NT2/D1 (cell line): ENCODE measurements around the gene DCANP1.

Experiments
- DNase-seq: peaks from one replicate; pipeline ENCODE4 v3.0.0-alpha.2; 2011; ENCODE audit warnings: low read depth, low spot score
- H3K27me3 ChIP-seq: 2 replicates; pipeline ENCODE4 v1.6.0; 2011; ENCODE audit warnings: mild to moderate bottlenecking; ENCODE audit not compliant: insufficient read length, insufficient read depth
- H3K36me3 ChIP-seq: 2 replicates; pipeline ENCODE4 v1.6.1; 2011; ENCODE audit warnings: mild to moderate bottlenecking, low read length, mixed read lengths; ENCODE audit not compliant: insufficient read depth, insufficient read length
- H3K4me1 ChIP-seq: 2 replicates; pipeline ENCODE4 v1.5.1; 2011; ENCODE audit not compliant: insufficient read depth, insufficient read length
- H3K4me3 ChIP-seq: 2 replicates; pipeline ENCODE4 v1.5.1; 2011; ENCODE audit warnings: low read depth; ENCODE audit not compliant: insufficient read length
- H3K9ac ChIP-seq: 2 replicates; pipeline ENCODE4 v1.6.0; 2011; ENCODE audit warnings: low read depth; ENCODE audit not compliant: insufficient read length
- H3K9me3 ChIP-seq: 2 replicates; pipeline ENCODE4 v1.5.1; 2011; ENCODE audit warnings: mild to moderate bottlenecking, low read length; ENCODE audit not compliant: insufficient read depth
- SUZ12 ChIP-seq: IDR thresholded peaks from 2 replicates; pipeline ENCODE4 v1.6.1; 2011; ENCODE audit not compliant: insufficient read length, insufficient read depth; ENCODE audit errors: extremely low read depth
- YY1 ChIP-seq: IDR thresholded peaks from 2 replicates; pipeline ENCODE4 v1.6.1; 2011; ENCODE audit not compliant: insufficient read length, insufficient read depth
- ZNF274 ChIP-seq: IDR thresholded peaks from 2 replicates; pipeline ENCODE4 v1.6.1; 2011; ENCODE audit warnings: mild to moderate bottlenecking, low read depth, low read length

The DCANP1 gene

DNA sequence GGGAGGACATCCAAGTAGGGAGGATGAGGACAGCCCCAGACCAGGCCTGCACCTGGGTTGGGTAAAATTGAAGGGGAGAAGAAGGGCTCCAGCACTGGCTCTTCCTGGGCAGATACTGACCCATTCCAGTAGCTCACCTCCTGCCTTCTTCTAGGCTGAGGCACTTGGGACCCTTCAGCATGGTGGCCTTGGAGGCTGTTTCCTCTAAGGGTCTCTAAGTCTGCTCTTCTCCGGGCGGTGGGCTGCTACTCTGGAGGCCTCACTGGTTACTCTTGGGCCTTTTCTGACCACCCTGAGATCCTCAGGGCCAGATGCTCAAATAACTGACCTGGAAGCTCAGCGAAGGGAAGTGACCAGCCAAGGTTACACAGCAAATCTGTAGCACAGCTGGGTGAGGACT lies 7.8 kb upstream of the DCANP1 start:
- no peaks in the 10 kb centered on the region for H3K36me3 ChIP-seq
- H3K9ac ChIP-seq: no peak overlapping the region
- no peaks in the 10 kb centered on the region for H3K4me1 ChIP-seq
- no peaks in the 10 kb centered on the region for H3K9me3 ChIP-seq
- TF ChIP-seq ZNF274: no peak
- TF ChIP-seq SUZ12: no peak
- no peak for TF ChIP-seq YY1
- no peak overlapping the region for H3K4me3 ChIP-seq
- H3K27me3 ChIP-seq: peaks cover 13% of the 10 kb centered on the region
- no peak for DNase-seq

DNA sequence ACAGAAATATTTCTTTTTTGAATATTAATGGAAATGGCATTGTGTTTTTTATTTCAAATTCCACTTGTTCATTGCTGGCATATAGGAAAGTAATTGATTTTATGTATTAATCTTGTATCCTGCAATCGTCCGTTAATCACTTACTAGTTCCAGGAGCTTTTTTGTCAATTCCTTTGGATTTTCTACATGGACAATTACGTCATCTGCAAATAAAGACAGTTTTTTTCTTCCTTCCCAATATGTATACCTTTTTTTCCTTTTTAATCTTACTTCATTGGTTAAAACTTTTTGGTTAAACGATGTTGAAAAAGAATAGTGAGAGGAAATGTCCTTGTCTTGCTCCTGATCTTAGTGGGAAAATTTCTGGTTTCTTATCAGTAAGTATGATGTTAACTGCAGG lies 6.5 kb upstream of the DCANP1 start:
- Histone ChIP-seq H3K9me3 (no peaks in the 10 kb centered on the region), H3K36me3 (no peaks in the 10 kb centered on the region), H3K4me3 (no peak overlapping the region), H3K27me3 (peaks cover 14% of the 10 kb centered on the region), H3K9ac (no peak overlapping the region), H3K4me1 (peaks cover 2% of the 10 kb centered on the region)
- no peak for DNase-seq
- TF ChIP-seq ZNF274: no peak

DNA sequence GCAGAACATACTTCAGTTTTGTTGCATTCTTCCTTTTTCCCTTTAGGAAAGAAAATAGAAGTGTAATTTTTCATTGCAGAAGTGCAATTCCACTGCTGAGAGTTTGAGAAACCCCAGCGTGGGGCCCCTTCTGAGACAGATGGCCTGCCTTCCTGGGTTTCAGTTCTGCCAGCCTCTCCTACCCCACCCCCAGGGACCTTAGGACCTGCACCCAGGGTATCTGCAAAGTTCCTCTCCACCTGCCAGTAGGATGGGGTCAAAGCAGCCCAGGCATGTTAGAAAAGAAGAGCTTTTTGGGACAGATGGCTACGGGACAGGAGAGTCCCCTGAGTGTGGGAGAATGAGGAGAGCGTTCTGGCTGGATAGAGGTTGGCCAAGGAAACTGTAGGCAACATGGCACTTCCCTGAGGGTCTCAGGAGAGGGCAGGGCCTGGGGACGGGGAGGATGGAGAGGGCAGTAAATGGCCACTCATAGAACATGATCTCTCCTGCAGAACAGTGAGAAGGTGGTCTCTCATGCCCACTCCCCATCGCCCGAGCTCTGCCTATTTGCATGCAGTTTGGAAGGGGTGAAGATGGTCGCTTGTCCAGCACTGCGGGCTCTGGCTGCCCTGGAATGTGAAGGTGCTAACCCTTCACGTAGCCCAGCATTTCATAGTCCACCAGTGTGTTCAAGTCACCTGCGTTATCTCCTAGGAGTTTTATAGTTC lies 5.3 kb upstream of the DCANP1 start, which contains the start of gene TIFAB:
TSS of gene TIFAB (minus strand) at position 31 of the 710 bp plus-strand sequence. CDS start 2,412 bp downstream, outside the sequence.
- H3K36me3 ChIP-seq: no peaks in the 10 kb centered on the region
- no peak within 1 kb of the TSS for H3K4me3 ChIP-seq
- no peaks in the 10 kb centered on the region for H3K9me3 ChIP-seq
- no peak for DNase-seq
- H3K27me3 ChIP-seq: peaks cover 12% of the 10 kb centered on the region
- TF ChIP-seq YY1 (no peak), SUZ12 (no peak), ZNF274 (no peak)
- H3K9ac ChIP-seq: no peak within 1 kb of the TSS
- H3K4me1 ChIP-seq: peaks cover 4% of the 10 kb centered on the region

DNA sequence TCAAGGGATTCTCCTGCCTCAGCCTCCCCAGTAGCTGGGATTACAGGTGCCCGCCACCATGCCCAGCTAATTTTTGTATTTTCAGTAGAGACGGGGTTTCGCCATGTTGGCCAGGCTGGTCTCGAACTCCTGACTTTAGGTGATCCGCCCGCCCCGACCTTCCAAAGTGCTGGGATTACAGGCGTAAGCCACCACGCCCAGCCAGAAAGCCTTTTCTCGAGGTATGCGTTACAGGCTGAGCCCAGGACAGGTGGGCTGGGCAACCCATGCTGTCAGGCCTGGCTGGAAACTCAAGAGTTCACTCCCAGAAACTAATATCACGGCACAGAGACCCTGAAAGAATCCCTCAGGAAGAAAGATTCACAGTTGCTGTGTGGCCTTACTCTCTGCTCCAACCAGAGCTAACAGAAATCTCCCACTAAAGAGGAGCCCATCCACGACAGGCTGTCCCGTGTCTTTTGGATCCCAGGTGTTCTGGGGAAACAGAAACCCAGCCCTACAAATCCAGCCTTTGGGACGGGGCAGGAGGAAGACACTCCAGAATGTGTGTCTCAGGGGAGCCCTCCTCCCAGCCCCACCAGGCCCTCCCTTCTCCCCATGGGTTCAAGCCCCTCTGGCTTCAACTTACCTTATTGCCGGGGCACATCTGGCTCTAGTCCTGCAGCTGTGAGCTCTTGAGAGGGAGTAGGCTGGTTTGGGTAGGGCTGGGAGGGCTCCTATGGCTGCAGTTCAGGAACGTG lies 4.6 kb upstream of the DCANP1 start:
- no peak overlapping the region for H3K4me3 ChIP-seq
- no peak for TF ChIP-seq YY1
- TF ChIP-seq ZNF274: no peak
- no peak for TF ChIP-seq SUZ12
- H3K27me3 ChIP-seq: peaks cover 17% of the 10 kb centered on the region
- no peak for DNase-seq
- peaks cover 4% of the 10 kb centered on the region for H3K4me1 ChIP-seq
- no peak overlapping the region for H3K9ac ChIP-seq
- no peaks in the 10 kb centered on the region for H3K9me3 ChIP-seq
- H3K36me3 ChIP-seq: no peaks in the 10 kb centered on the region

DNA sequence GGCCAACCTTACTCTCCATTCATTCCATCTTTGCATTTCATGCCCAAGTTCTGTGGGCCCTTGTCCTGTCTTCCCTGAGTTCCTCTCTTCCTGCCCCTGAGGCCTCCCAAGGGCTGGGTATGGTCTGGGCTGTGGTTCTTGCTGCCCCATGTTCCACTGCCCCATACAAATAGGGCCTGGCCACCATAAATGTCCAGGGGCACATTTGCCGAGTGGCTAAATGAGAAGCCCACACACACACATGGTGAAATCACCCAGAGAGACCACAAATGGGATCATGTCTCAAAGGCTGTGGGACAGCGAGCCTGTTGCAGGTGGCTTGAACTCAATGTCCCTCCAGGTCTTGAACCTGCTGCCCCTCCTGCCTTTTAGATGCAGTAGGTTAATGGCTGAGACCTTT lies 3.8 kb upstream of the DCANP1 start:
- DNase-seq: no peak
- Histone ChIP-seq H3K4me1 (peaks cover 4% of the 10 kb centered on the region), H3K36me3 (no peaks in the 10 kb centered on the region), H3K9me3 (no peaks in the 10 kb centered on the region), H3K27me3 (peaks cover 17% of the 10 kb centered on the region), H3K4me3 (no peak overlapping the region), H3K9ac (no peak overlapping the region)
- TF ChIP-seq YY1 (no peak), ZNF274 (no peak), SUZ12 (no peak)

DNA sequence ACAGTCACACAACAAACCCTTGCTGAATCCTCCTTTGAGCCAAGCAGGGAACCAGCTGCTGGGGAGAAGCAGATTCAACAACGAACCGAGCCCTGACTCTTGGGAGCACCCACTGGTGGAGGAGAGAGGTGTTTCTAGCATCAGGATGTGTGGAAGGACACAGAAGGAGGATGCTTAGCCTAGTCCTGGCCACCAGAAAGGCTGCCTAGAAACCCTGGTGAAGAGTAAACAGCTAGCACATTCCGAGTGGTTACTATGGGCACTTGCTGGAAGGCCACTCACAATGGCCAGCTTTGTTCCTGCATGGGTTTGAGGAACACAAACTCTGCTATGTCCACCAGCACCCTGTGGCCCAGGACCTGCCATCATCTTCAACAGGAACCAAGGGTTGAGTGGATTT lies 3.2 kb upstream of the DCANP1 start:
- Histone ChIP-seq H3K9me3 (no peaks in the 10 kb centered on the region), H3K9ac (no peak overlapping the region), H3K27me3 (peaks cover 17% of the 10 kb centered on the region), H3K36me3 (no peaks in the 10 kb centered on the region), H3K4me1 (peaks cover 4% of the 10 kb centered on the region), H3K4me3 (no peak overlapping the region)
- no peak for DNase-seq
- TF ChIP-seq YY1 (no peak), SUZ12 (no peak), ZNF274 (no peak)

GRCh38 chr5:135449644-135450043 lies 2.5 kb upstream of the DCANP1 start:
- Histone ChIP-seq H3K27me3 (peaks cover 17% of the 10 kb centered on the region), H3K9me3 (no peaks in the 10 kb centered on the region), H3K36me3 (no peaks in the 10 kb centered on the region), H3K9ac (no peak overlapping the region), H3K4me3 (no peak overlapping the region), H3K4me1 (peaks cover 4% of the 10 kb centered on the region)
- DNase-seq: no peak
- TF ChIP-seq SUZ12 (no peak), ZNF274 (no peak), YY1 (no peak)
